ENCODE results near the gene UQCRC2.
"Not testable (repeated sequence)": the region's sequence is repeated elsewhere in the genome, so short reads cannot be mapped to it uniquely, and the experiment has no call there.

UQCRC2 gene

DNA sequence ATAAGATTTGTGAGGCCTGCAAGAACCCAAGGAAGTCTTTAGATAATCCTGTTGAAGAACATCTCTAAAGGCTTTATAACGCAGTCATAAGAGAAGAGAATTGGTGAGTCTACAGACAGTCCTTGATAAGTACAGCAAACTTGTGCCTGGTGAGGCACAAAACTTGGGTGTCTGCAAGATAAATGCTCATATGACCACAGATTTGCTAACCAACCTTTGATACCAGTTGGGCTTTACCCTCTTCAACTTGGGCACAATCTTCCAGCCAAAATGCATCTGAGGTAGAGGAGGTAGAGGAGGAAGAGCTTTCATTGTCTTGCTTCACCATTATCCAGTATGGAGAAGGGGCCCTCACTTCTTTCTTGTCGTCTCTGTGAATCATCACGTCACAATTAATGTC, 30.9 kb downstream of the UQCRC2 start:
- no peak for DNase-seq

DNA sequence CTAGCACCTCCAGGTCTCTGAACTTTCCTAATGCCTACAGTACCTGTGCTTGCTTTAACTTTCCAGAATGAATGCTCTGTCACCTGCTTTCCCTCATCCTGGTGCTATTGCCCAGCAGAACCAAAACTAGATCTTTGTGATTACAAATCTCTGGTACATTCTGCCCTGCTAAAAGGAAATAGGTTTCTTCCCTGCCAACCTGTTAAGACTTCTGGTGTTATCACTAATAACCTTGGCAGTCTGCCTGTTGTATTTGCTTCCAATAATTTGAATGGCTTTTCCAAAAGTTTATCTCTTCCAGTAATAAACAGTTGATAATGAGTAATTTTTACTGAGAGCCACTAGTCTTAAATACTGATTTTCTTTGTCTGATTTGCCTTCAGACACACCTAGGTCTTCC, 32.4 kb downstream of the UQCRC2 start:
- no peak for DNase-seq

DNA sequence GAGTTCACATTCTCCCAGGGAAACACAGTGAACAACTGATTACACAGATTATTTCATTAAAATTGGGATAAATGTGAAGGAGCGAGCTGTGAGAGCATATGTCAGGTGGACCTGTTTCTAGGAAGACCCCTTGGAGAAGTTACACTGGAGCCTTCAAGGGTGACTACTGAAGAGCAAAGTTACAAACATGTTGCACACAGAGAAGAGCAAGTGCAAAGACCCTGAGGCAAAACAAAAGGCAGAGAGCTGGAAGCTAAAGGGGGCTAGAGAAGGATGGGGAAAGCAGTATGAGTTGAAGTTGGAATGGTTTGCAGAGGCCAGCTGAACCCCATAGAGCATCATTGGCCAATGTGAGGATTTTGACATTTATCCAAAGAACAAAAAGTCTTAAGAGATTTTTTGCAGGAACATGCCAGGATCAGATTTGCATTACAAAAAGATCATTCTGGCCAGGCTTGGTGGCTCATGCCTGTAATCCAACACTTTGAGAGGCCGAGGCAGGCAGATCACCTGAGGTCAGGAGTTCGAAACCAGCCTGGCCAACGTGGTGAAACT, 33.6 kb downstream of the UQCRC2 start:
- DNase-seq: no peak

DNA sequence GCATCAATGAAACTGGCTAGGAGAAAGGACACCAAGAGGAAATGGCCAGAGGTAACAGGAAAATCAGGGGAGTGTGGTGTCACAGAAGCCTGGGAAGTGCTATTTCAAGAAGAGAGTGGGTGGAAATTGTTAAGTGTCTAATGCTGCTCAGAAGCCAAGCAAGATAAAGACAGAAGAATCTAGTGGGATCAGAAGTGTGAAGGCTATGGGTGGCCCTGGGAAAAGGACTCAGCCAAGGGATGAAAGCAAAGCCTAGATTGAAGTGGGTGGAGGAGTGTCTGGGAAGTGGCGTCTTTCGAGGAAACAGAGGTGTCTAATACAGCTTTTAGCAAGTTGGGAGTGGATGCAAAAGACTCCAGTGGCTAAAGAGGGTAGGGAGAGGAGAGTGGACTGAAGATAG, 34.3 kb downstream of the UQCRC2 start:
- DNase-seq: no peak

DNA sequence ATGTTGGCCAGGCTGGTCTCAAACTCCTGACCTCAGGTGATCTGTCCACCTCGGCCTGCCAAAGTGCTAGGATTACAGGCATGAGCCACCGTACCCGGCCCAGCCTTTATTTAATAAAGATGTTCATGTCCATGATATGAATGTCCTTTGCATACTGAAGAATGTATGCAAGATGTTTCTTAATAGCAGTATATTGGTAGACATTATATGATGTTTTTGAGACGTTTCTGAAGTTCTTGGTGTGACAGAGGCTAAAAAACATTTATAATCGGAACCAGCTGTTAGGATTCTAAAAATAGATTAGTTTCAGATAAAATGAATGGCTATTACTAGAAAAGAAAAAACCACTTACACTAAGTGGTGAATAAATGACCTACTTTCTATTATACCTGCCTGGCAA, 36.0 kb downstream of the UQCRC2 start:
- DNase-seq: no peak

DNA sequence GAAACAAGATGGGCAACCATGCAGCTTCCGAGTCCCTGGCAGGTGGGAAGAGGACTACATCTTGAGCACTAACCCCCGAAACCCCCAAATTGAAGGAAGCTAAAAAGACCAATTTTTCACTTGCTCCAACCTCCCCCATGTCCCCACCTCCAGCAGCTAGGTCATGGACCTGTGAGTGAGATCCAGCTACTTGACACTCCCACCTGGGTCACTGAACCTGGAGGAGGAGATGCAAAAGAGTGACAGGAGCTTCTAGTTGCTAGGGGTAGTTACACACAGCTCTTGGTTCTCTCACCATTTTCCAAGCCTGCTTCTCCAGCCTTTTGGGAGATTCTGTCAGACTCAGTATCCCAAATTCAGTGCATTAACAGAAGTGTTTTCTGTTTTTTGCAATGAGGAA, 36.6 kb downstream of the UQCRC2 start:
- DNase-seq: no peak

DNA sequence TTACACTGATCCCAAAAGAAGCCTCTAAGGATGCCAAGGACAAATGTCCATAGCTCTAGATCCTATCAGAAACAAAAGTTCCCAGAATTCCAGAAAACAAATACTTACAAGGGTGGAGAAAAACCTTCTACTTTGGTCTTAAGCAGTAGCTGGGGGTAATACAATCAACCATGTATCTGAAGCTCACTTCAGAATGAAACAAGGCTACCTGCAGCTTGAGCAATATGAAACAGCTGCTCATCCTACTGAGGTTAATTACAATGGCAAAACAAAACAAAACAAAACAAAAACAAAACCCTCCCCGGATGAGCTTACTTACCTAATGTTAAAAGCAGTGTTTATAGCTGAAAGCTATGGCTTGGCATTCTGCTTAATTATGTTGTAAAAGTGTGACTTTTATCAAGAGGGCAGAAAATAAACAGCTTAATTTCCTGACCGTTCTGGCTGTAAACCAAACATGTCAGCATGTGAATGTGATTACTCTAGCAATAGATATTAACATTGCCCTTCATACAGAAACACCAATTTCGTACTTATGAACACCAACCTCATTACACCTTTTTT, 37.3 kb downstream of the UQCRC2 start:
- no peak for DNase-seq

DNA sequence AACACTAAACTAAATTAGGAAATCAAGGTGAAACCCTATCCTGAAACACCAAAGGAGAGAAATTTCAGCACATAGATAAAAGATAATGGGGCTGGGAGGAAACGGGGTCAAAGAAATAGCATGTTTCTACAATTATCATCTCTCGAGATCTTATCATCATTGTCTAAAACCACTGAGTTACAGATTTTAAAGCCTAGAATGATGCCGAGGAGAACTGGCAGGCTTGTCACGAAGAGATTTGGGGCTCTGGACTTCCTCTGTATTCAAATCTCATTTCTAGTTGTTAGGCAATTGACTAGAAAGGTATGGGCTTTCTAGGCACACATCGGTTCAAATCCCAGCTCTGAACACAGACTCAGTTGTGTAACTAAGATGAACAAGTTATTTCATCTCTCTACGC, 38.5 kb downstream of the UQCRC2 start:
- no peak for DNase-seq

DNA sequence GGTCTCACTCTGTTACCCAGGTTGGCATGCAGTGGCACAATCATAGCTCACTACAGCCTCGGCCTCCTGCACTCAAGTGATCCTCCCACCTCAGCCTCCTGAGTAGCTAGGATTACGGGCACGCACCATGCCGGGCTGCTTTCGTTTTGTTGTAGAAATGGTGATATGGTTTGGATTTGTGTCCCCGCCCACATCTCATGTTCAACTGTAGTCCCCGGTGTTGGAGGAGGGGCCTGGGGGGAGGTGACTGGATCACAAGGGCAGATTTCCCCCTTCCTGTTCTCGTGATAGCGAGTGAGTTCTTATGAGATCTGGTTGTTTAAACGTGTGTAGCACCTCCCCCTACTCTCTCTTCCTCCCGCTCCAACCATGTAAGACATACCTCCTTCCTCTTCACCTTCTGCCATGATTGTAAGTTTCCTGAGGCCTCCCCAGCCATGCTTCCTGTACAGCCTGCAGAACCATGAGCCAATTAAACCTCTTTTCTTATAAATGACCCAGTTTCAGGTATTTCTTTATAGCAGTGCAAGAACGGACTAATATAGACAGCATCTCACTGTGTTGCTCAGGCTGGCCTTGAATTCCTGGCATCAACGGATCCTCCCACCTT, 41.8 kb downstream of the UQCRC2 start:
- DNase-seq: no peak

DNA sequence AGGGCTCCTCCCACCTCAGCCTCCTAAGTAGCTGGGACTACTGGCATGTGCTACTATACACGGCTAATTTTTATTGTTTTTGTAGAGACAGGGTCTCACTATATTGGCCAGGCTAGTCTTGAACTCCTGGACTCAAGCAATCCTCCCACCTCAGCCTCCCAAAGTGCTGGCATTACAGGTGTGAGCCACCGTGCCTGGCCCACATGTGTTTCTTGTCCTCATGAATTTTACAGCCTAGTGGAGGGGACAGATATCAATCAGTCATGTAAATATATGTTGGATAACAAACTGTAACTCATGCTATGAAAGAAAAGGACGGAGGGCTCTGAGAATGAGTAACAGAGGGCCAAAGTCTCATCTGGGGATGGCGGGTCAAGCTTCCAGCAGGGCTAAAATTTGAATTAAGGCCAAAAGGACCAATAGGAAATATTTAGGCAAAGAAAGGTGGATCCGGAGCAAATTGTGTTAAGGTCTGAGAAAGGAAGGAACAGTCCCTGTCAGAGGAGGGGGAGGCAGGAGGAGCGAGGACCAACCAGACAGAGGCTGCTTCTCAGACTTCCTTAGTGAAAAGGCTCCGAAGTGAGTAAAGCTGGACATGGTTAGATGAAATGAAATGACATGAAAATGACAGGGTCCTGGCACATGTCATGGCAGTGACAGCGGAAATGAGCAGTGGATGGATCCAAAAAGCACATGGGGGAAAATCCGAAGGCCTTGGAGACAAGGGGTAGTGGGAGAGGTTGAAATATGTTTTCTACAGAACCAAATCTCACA, 43.9 kb downstream of the UQCRC2 start:
- no peak for DNase-seq

DNA sequence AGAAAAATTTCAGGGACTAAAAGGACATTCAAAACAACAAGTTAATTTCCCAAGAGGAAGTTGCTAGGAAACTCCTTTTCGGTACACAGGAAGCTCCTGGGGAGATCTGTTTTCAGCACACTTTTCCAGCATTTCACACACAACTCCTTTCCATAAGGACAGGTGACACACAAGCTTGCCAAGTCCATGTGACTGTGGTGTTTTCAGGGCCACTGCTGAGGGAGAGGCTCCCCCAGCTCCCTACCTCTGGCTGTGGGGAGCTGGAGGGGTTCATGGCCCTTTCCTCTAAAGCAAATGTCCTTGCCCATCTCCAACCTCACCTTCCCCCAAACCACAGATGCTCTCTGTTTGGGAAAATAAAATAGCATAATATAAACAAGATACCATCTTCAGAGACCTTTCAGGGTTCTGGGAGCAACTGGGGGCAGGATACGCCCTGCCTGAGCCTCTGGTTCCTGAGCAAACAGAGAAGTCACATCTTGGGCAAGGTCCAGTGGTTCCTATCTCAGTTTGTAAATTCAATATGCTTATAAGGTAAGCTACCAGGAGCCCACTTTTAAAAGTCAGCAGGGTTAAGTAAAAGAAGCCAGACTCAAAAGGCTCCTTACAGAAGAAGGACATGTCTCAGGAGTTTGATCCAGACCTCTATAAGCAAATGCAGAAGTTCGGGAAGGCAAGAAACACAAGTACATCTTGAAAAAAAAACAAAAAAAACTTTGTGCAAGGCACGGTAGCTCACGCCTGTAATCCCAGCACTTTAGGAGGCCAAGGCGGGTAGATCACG, 44.7 kb downstream of the UQCRC2 start:
- DNase-seq: no peak

DNA sequence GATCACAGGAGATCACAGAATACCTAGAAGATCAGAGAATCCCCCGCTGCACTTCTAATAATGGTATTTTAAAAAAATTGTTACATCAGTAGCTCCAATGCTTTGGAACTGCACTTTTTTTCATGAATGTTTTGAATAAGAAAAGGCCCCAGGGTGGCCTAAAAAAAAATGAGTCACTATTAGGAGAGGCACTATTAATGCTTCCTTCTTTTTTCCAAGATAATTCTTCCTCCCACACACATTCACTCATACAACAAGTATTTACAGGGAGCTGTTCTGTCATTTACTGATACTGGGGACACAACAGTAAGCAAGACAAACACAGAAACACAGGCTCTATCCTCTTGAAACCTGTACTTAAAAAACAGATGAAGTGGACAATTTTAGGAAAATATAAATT, 48.4 kb downstream of the UQCRC2 start:
- no peak for DNase-seq

DNA sequence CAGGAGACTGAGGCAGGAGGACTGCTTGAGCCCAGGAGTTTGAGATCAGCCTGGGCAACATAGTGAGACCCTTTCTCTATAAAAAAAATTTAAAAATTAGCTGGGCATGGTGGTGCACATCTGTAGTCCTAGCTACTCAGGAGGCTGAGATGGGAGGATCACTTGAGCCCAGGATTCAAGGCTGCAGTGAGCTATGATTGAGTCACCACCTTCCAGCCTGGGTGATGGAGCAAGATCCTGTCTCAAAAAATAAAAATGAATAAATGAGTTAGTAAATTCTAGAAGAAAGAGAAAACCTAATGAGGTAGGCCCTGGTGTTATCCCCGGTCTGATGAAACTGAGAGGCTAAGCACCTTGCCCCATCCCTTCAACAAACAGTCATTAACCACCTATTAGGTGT, 48.9 kb downstream of the UQCRC2 start:
- not testable (repeated sequence) for DNase-seq

DNA sequence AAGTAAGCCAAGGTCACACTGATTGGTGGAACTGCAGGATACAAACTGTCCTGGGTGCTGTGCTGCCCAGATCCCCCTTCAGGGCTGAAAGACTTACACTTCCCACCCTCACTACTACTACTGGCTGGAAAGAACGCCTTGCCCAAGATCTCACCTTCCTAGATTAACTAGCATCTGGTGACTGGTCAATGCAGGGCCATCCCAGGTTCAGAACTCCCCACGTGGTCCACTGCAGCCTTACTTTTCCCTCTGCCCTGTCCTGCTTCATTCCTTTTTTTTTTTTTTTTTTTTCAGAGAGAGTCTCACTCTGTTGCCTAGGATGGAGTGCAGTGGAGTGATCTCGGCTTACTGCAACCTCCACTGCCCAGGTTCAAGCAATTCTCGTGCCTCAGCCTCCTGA, 50.0 kb downstream of the UQCRC2 start:
- no peak for DNase-seq

DNA sequence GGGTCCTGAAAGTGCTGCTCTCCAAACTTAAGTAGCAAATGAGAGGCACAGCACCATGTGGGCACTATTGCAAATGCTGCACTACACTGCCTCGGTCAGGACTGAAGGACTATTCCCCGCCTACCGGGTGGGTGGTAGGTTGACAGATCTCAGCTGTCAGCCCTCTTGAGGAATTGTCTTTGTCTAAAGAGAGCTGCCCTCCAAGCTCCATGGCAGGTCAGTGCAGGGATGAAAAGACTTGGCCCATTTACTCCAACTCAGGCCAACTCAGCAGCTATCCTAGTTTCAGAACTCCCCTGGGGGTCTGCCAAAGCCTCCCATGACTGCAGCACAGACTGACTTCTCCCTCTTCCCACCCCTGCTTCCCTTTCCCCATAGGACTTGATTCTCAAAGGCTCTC, 51.2 kb downstream of the UQCRC2 start:
- no peak for DNase-seq

DNA sequence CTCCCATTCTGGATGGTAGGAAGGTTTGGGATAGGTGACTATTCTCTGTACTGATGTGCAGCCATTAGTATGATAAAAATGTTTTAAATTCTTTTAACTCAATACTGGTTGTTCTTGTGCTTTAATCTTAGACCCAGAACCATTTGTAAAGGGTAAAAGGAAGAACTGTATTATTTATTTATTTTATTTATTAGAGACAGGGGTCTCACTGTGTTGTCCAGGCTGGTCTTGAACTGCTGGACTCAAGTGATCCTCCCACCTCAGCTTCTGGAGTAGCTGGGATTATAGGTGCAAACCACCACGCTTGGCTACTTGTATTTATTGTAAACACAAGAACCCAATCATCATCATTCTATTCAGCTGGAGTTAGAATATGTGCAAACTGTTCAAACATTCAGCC, 52.6 kb downstream of the UQCRC2 start:
- DNase-seq: no peak

DNA sequence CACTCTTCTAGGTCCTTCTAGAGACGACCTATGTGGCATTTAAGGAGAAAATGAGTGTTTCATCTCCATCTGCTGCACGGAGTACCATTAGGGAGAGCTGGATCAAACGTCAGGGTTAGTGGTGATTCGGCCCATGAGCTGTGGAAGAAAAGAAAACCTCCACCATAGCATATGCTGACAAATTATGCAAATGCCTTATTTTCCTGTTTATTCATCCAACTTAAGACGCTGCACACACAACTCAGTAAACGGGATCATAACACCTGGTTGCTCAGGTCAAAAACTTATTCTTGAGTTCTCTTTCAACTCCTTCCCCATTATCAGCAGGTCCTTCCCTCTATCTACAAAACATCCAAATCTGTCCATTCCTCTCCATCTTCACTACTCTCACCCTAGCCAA, 53.5 kb downstream of the UQCRC2 start:
- no peak for DNase-seq

DNA sequence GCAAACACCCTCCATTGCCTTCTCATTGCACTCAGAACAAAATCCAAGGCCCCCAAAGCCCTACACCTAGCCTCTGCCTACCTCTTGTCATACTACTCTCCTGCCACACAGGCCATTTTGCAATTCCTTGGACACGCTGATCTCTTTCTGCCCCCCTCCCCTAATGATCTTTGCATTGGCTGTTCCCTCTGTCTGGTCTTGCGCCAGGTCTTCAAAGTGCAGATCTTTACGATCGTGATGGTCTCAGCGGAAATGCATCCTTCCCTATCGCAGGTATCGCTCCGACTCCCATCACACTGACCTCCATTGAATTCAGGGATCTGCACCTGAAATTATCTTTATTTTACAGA, 54.0 kb downstream of the UQCRC2 start:
- DNase-seq: no peak

DNA sequence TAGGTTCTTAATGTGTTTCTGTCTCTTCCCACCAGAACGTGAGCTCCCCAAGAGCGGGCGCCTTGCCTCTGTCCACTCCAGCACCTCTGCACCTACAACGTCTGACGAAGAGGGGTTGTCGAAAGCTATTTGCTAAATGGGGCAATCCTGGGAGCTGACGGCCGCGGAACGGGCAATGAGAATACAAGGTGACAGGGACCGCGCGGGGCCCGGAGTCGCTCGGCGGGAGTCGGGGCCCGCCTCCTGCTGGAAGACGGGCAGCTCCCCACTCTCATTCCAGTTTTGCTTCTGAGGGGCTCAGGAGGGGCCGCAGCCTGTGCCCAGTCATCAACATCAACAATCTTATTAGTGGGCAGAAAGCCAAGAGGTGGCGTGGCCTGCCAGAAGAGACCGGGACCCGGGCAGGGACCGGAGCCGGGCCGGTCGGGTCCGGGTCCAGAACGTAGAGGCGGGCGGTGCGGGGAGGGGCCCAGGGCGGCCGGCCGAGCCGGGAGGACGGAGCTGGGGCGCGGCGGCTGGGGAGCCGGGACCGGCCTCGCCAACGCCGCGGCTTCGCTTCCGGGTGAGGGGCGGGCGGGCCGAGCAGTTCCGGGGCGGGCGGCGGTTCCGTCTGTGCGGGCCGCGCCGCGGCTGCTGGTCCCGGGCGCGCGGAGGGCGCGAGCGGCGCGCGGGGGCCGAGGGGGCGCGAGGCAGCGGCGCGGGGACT, 54.5 kb downstream of the UQCRC2 start, which contains the start of gene MOSMO:
Gene MOSMO (plus strand): TSS at position 603 of the 706 bp plus-strand sequence. CDS start 191 bp downstream, outside the sequence.
- DNase-seq: peak; percentile 70

DNA sequence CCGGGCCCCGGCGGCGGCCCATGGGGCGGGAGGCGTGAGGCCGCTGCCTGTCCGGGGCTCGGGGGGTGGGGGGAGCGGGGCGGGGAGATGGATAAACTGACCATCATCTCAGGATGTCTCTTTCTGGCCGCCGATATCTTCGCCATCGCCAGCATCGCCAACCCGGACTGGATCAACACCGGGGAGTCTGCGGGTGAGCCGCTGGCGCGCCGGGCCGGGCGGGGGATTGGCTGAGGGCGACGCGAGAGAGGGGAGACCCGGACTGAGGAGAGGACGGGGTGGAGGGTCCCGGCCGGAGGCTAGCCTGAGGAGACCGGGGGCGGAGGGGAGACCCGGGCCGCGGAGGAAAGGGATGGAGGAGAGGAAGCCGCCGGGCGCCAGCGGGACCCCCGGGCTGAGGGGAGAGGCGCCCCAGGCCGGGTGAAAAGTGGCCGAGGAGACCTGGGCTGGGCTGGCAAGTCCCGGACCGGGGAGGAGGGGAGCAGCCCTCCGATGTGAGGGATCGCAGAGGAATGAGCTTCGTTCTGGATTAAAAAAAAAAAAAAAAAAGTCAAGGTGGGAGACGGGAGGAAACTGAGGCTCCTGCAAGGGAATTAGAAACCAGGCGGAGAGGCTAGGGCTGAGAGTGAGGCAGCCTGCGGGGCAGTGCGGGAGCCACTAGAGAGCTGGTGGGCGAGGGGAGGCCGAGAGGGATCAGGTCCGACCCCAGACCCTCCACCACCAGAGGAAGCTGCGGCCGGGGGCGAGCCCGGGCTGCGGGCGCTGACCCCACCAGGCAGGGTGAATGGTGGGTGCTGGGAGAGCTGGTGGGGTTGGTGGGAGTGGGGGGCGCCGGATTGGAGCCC, 55.3 kb downstream of the UQCRC2 start:
- DNase-seq: peak; percentile 12

DNA sequence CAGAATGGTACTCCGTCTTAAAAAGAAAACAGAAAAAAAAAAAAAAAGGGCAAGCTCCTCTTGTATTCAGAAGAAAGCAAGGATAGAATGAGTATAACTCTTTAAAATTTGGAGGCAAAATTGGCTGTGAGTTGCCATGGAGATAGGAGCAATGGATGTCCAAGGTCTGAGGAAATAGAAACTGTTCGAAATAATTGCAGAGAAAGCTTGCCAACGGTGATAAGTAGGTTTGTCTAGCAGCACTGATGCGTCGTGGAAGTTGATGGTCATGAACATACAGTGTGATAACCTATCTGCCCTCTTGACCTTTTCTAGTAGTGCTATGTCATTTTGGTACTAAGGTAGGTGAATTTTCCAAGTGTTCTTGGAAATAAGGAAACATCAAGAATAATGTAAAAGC, 57.7 kb downstream of the UQCRC2 start:
- DNase-seq: no peak

DNA sequence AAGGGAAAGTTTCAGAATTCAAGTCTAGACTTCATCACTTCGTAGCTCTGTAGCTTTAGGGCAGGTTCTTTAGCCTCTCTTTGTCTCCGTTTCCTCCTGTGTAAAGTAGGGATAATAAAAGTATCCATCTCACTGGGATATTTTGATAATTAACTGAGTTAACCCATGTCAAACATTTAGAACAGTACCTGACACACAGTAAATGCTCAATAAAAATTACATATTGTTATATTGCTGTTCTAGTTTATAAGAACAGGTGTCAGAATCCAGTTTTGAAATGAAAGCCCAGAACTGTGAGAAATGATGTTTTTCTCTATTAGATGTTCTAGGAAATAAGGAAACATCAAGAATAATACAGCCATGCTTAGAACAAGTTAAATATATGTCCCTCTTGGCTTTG, 59.1 kb downstream of the UQCRC2 start:
- no peak for DNase-seq
